Liver (tissue), 3 donors: ENCODE data around the gene TXNL1.

Experiments
- FOXA2 ChIP-seq: IDR thresholded peaks from 2 replicates; pipeline ENCODE4 v1.6.1; 2016; ENCODE audit warnings: antibody characterized with exemption
- HNF4G ChIP-seq: IDR thresholded peaks from 2 replicates; pipeline ENCODE4 v1.6.1; 2016; ENCODE audit warnings: antibody characterized with exemption
- JUND ChIP-seq, 2 donors: IDR thresholded peaks; 2 replicates each; pipeline ENCODE4 v1.6.1; 2016; ENCODE audit warnings: antibody characterized with exemption in 2 of 2
- RAD21 ChIP-seq, 2 donors: IDR thresholded peaks; 2 replicates each; pipeline ENCODE4 v1.6.1; 2016; ENCODE audit warnings: antibody characterized with exemption in 2 of 2, mild to moderate bottlenecking in 2 of 2
- RXRA ChIP-seq, 2 donors: IDR thresholded peaks; 2 replicates each; pipeline ENCODE4 v1.6.1; 2017 to 2018; ENCODE audit warnings: antibody characterized with exemption in 2 of 2, mild to moderate bottlenecking in 1 of 2
- YY1 ChIP-seq: IDR thresholded peaks from 2 replicates; pipeline ENCODE4 v1.6.1; 2016; ENCODE audit warnings: antibody characterized with exemption, mild to moderate bottlenecking
- TF ChIP-seq, protein P1 (sequence below): fragments of 150-350 bp; IDR thresholded peaks from 2 replicates; pipeline ENCODE4 v1.5.1; 2017; ENCODE audit warnings: improper control_type of control experiment, low read depth, low read length; ENCODE audit not compliant: missing input control
- TF ChIP-seq, protein P2 (sequence below): IDR thresholded peaks from 2 replicates; pipeline ENCODE4 v1.6.1; 2016; ENCODE audit warnings: antibody characterized with exemption
- donor health status: healthy.
- donor health status: healthy.

- TF ChIP-seq JUND (IDR thresholded peaks at IDR 0.05) (no peak), RXRA (IDR thresholded peaks at IDR 0.05) (no peak), YY1 (no peak), FOXA2 (no peak), HNF4G (no peak), RAD21 (IDR thresholded peaks at IDR 0.05) (no peak)
- TF ChIP-seq, protein P1, sequence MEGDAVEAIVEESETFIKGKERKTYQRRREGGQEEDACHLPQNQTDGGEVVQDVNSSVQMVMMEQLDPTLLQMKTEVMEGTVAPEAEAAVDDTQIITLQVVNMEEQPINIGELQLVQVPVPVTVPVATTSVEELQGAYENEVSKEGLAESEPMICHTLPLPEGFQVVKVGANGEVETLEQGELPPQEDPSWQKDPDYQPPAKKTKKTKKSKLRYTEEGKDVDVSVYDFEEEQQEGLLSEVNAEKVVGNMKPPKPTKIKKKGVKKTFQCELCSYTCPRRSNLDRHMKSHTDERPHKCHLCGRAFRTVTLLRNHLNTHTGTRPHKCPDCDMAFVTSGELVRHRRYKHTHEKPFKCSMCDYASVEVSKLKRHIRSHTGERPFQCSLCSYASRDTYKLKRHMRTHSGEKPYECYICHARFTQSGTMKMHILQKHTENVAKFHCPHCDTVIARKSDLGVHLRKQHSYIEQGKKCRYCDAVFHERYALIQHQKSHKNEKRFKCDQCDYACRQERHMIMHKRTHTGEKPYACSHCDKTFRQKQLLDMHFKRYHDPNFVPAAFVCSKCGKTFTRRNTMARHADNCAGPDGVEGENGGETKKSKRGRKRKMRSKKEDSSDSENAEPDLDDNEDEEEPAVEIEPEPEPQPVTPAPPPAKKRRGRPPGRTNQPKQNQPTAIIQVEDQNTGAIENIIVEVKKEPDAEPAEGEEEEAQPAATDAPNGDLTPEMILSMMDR = no peak
- TF ChIP-seq, protein P2, sequence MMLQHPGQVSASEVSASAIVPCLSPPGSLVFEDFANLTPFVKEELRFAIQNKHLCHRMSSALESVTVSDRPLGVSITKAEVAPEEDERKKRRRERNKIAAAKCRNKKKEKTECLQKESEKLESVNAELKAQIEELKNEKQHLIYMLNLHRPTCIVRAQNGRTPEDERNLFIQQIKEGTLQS = no peak
Observed at GRCh38 chr18:56641714-56642337, 3.4 kb upstream of the TXNL1 start.
